ENCODE results near the gene SOCS2.

DNA sequence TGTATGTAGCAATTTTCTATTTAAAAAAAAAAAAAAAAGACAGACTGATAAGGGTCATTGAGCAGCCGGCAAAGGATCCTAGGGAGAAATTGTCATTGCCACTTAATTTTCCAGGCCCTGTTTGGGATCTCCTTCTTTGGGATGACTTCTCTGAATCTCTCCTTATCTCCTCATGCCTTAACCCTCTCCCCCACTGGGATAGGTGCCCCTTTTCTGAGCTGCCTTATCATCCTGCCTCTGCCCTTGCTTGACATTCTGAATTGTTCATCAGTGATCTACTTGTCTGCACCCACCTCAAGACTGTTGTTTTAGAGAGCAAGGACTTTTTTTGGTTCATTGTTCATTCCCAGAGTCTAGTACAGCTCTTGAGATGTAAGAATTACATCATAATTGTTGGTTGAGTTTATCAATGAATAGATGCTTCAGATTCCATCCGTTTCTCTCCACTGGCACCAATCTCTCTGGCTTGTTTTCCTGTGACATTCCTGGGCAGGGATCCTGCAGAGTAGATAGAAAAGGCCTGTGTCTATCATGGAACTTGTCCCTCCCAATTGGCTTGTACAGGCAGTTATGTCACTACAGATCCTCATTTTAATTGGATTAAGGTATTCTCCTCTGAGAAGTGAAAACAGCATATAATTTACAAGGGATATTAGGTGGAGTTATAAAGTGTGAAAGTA, 42.6 kb downstream of the SOCS2 start:
- TF ChIP-seq, protein P1, sequence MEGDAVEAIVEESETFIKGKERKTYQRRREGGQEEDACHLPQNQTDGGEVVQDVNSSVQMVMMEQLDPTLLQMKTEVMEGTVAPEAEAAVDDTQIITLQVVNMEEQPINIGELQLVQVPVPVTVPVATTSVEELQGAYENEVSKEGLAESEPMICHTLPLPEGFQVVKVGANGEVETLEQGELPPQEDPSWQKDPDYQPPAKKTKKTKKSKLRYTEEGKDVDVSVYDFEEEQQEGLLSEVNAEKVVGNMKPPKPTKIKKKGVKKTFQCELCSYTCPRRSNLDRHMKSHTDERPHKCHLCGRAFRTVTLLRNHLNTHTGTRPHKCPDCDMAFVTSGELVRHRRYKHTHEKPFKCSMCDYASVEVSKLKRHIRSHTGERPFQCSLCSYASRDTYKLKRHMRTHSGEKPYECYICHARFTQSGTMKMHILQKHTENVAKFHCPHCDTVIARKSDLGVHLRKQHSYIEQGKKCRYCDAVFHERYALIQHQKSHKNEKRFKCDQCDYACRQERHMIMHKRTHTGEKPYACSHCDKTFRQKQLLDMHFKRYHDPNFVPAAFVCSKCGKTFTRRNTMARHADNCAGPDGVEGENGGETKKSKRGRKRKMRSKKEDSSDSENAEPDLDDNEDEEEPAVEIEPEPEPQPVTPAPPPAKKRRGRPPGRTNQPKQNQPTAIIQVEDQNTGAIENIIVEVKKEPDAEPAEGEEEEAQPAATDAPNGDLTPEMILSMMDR (IDR thresholded peaks at IDR 0.05; ENCODE audit: low read length), result no peak
- no peak for TF ChIP-seq EZH2 (IDR thresholded peaks at IDR 0.05; ENCODE audit: borderline replicate concordance, low read length)
